Measurements from ENCODE around the gene STAMBP. TPM values are rescaled to one million over a fixed set of nuclear protein-coding genes. Genes with fewer than 3 reads are reported as not detected.

The STAMBP gene
- total RNA-seq, 2 experiments from 2014 or later, result 79.9 to 85.3 TPM

DNA sequence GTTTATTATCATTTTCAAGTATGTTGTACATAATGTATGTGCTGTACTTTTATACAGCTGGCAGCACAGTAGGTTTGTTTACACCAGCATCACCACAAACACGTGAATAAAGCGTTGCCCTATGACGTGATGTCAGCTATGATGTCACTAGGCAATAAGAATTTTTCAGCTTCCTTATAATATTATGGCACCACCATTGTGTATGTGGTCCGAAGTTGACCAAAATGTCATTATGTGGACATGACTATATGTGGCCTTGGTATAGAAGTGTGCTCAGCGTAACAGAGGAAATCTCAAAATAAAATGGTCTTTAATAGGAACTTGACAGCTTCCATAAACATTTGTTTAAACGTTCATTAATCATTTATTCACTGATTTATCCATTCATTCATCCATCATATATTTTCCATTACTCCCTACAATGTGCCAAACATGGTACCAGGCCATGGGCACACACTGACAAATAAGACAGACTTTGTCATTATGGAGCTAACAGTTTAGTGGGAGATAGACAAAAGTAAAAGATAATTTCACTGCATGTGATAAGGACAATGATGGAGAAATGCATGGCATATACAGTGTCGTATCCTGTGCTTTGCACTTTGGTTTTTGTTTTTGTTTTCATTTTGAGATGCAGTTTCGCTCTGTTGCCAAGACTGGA lies 82.9 kb downstream of the STAMBP start:
- no peak for DNase-seq
- Mint-ChIP-seq H3K4me3 (no peak overlapping the region), H3K9me3 (no peaks in the 10 kb centered on the region), H3K27ac (no peak overlapping the region), H3K4me1 (ENCODE audit: low read depth) (peaks cover 7% of the 10 kb centered on the region), H3K27me3 (no peaks in the 10 kb centered on the region), H3K36me3 (no peaks in the 10 kb centered on the region)
- ChIA-PET CTCF (interaction anchor here (0.8 to 3.0 kb wide), 5 partner anchors 9 to 209 kb away, joined by 3 to 17 read pairs (median 4); no protein-coding TSS in a partner anchor), POLR2A (interaction anchor here (1.0 kb wide), 1 partner anchor 9 kb away, joined by 3 read pairs; no protein-coding TSS in a partner anchor)
- intact Hi-C loops (cut with micrococcal nuclease), result no loop called here

DNA sequence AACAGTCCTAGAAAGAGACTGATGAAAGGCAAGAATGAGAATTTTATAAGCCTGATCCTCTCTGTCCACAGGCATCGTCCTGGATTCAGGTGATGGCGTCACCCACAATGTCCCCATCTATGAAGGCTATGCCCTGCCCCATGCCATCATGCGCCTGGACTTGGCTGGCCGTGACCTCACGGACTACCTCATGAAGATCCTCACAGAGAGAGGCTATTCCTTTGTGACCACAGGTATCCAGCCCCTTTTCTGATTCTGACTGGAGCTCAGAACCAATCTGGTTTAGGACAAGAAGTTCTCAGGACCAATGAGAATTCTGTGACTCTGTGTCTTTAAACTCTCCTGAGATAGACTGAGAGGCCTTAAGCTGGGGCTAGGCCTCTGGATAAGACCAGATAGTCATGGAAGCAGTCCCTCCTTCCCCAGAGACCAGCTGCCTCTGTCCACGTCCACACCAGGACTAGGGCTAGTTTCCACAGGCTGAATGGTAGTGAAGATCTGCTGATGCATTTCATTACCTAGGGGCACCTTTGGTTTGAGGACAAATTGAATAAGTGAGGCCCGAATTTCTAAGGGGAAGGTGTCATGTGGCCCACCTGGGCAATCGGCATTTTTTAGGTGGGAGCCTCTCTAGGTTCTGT lies 84.8 kb downstream of the STAMBP start:
- no peaks in the 10 kb centered on the region for H3K36me3 Mint-ChIP-seq
- intact Hi-C loops (cut with micrococcal nuclease), result no loop called here
- no peaks in the 10 kb centered on the region for H3K27me3 Mint-ChIP-seq
- ChIA-PET CTCF (interaction anchor here (0.7 kb wide), 1 partner anchor 233 kb away, joined by 3 read pairs; no protein-coding TSS in a partner anchor), POLR2A (no interaction called here)
- H3K27ac Mint-ChIP-seq, result no peak overlapping the region
- no peaks in the 10 kb centered on the region for H3K4me1 Mint-ChIP-seq (ENCODE audit: low read depth)
- H3K9me3 Mint-ChIP-seq, result no peaks in the 10 kb centered on the region
- no peak overlapping the region for H3K4me3 Mint-ChIP-seq
- DNase-seq, result no peak

DNA sequence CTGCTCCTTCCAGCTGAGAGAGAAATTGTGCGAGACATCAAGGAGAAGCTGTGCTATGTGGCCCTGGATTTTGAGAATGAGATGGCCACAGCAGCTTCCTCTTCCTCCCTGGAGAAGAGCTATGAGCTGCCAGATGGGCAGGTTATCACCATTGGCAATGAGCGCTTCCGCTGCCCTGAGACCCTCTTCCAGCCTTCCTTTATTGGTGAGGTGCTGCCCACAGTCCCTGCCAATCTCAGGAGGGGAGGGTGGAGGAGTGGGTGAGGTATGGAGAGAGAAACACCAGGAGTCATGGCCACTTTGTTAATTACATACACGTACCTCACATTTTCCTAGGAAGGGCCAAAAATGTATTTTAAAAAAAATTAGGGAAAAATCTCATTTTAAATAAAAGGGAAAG lies 85.9 kb downstream of the STAMBP start:
- H3K4me1 Mint-ChIP-seq (ENCODE audit: low read depth), result no peaks in the 10 kb centered on the region
- H3K36me3 Mint-ChIP-seq, result no peaks in the 10 kb centered on the region
- ChIA-PET POLR2A (no interaction called here), CTCF (no interaction called here)
- DNase-seq, result no peak
- H3K9me3 Mint-ChIP-seq, result no peaks in the 10 kb centered on the region
- intact Hi-C loops (cut with micrococcal nuclease), result no loop called here
- no peak overlapping the region for H3K4me3 Mint-ChIP-seq
- H3K27me3 Mint-ChIP-seq, result no peaks in the 10 kb centered on the region
- no peak overlapping the region for H3K27ac Mint-ChIP-seq

DNA sequence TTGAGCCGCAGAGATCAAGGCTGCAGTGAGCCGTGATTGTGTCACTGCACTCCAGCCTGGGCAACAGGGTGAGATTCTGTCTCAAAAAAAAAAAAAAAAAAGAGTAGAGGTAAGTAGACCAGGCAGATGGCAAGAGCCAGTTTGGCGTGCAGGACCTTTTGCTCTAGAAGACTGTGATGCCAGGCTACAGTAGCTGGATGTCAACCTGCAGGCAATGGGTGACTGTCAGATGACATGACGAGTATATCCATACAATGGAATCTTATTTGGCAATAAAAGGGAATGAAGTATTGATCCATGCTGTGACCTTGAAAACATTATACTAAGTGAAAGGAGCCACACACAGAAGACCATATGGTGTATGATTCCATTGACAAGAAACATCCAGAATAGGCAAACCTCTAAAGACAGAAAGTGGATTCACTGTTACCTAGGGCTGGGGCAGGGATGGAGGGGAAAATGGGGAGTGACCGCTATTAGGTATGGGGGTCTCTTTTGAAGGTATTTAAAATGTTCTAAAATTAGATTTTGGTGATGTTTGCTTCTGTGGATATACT lies 86.8 kb downstream of the STAMBP start:
- Mint-ChIP-seq H3K36me3 (no peaks in the 10 kb centered on the region), H3K4me3 (no peak overlapping the region), H3K27ac (no peak overlapping the region), H3K27me3 (no peaks in the 10 kb centered on the region), H3K4me1 (ENCODE audit: low read depth) (no peaks in the 10 kb centered on the region), H3K9me3 (no peaks in the 10 kb centered on the region)
- POLR2A ChIA-PET, result no interaction called here
- DNase-seq, result no peak
- intact Hi-C loops (cut with micrococcal nuclease), result no loop called here
- CTCF ChIA-PET, result no interaction called here

DNA sequence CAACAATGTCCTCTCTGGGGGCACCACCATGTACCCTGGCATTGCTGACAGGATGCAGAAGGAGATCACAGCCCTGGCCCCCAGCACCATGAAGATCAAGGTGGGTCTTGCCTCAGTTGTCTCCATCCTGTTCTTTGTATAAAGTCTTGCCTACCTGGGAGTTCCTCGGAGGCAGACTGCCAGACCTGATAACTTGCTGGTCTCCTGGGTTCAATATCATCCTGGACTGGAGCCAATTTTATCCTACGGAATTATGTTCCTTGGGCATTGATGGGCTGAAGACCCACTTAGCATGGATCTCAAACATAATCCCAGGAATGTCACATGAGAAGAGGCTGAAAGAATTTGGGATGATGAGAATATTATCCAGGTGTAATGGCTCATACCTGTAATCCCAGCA lies 87.9 kb downstream of the STAMBP start:
- Mint-ChIP-seq H3K9me3 (no peaks in the 10 kb centered on the region), H3K27me3 (no peaks in the 10 kb centered on the region), H3K27ac (no peak overlapping the region), H3K36me3 (no peaks in the 10 kb centered on the region), H3K4me1 (ENCODE audit: low read depth) (no peaks in the 10 kb centered on the region), H3K4me3 (no peak overlapping the region)
- ChIA-PET CTCF (interaction anchor here (1.2 kb wide), 1 partner anchor 8 kb away, joined by 5 read pairs; no protein-coding TSS in a partner anchor), POLR2A (interaction anchor here (0.6 kb wide), 1 partner anchor 136 kb away, joined by 3 read pairs; no protein-coding TSS in a partner anchor)
- intact Hi-C loops (cut with micrococcal nuclease), result no loop called here
- DNase-seq, result no peak

DNA sequence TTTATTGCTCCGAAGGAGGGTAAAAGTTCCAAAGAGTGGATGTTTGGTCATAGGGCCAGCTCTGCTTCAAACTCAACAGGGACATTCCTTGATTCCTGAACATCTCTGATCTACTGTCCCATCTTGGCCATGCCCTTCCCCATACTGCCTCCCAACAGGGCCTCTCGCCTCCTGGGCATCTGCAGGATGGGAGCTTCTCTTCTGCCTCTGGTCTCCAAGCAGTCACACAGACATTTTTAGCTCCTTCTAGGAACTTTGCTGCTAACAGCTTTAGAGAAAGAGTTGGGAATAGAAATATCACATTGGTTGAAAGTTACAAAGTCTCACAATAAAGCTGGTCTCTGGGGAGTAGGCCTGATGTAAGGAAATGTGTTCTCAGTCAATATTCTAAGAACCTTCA lies 88.5 kb downstream of the STAMBP start:
- Mint-ChIP-seq H3K9me3 (no peaks in the 10 kb centered on the region), H3K27me3 (no peaks in the 10 kb centered on the region), H3K4me1 (ENCODE audit: low read depth) (no peaks in the 10 kb centered on the region), H3K27ac (no peak overlapping the region), H3K4me3 (no peak overlapping the region), H3K36me3 (no peaks in the 10 kb centered on the region)
- DNase-seq, result no peak
- ChIA-PET CTCF (interaction anchor here (1.2 kb wide), 1 partner anchor 9 kb away, joined by 5 read pairs; no protein-coding TSS in a partner anchor), POLR2A (no interaction called here)
- intact Hi-C loops (cut with micrococcal nuclease), result no loop called here

DNA sequence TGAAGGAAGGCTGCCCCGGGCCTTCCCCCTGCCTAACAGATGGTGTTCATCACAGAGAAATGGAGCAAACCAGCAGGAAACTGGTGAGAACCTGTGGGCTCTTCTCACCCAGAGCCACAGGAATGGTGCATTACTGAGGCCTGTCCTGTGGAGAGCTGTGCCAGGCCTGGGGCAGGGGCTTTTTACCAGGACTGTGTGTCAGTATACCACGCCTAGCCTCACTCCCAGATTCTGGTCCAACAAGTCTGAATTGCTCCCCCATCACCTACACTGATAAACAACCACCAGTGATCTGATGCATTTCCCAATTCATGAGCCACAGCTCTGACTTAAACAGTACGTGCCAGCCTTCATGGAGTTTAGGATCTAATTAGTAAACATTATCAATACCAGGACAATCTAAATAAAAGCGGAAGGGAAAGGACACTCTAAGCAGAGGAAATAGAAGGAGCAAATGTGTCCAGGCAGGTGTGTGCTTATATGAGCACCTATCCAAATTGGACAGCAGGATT lies 89.0 kb downstream of the STAMBP start:
- H3K36me3 Mint-ChIP-seq, result no peaks in the 10 kb centered on the region
- POLR2A ChIA-PET, result no interaction called here
- H3K27ac Mint-ChIP-seq, result no peak overlapping the region
- CTCF ChIA-PET, result no interaction called here
- no peak overlapping the region for H3K4me3 Mint-ChIP-seq
- H3K27me3 Mint-ChIP-seq, result no peaks in the 10 kb centered on the region
- no peaks in the 10 kb centered on the region for H3K9me3 Mint-ChIP-seq
- H3K4me1 Mint-ChIP-seq (ENCODE audit: low read depth), result no peaks in the 10 kb centered on the region
- DNase-seq, result no peak
- intact Hi-C loops (cut with micrococcal nuclease), result no loop called here

DNA sequence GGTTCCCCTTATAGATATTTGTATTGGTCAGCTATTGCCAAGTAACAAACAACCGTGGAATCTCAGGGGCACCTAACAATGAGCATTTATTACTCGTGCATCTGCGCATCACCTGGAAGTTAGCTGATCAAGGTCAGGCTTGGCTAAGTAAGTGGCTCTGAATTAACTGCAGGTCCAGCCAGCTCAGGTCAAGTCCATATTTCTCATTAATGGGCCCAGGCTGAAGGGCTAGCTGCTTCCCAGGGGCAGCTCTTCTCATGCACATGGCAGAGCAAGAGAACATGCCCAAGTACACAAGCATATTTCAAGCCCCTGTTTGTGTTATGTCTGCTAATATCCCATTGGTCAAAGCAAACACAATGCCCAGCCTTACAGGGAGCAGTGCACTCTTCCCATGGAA lies 90.1 kb downstream of the STAMBP start:
- H3K27ac Mint-ChIP-seq, result no peak overlapping the region
- no peaks in the 10 kb centered on the region for H3K9me3 Mint-ChIP-seq
- DNase-seq, result no peak
- H3K4me1 Mint-ChIP-seq (ENCODE audit: low read depth), result no peaks in the 10 kb centered on the region
- H3K4me3 Mint-ChIP-seq, result no peak overlapping the region
- intact Hi-C loops (cut with micrococcal nuclease), result no loop called here
- CTCF ChIA-PET, result interaction anchor here (1.3 kb wide), 1 partner anchor 69 kb away, joined by 3 read pairs; no protein-coding TSS in a partner anchor
- no peaks in the 10 kb centered on the region for H3K36me3 Mint-ChIP-seq
- POLR2A ChIA-PET, result no interaction called here
- H3K27me3 Mint-ChIP-seq, result no peaks in the 10 kb centered on the region

DNA sequence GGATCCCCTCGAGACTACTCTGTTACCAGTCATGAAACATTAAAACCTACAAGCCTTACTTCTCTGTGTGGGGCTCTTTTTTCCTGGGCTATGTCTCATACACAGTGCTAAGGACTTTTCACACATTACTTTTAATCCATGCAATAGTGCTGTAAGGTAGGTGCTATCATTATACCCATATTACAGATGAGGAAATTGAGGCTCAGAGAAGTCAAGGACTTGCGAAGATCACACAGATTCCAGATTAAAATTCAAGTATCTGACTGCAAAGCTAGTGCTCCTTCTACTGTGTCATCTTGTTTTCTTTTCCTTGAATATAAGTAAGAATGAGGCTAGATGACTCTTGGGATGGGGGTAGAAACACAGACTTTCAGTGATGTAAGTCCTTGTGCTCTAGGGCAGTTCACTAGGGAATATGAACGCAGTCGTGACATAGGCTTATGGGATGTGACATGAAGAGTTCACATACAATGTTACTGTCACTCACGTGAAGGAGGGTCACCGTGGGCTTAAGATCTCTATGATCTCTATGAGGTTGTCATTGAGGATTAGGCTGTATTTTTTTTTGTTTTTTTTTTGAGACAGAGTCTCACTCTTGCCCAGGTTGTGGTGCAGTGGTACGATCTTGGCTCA lies 91.0 kb downstream of the STAMBP start:
- Mint-ChIP-seq H3K27me3 (no peaks in the 10 kb centered on the region), H3K9me3 (no peaks in the 10 kb centered on the region), H3K27ac (no peak overlapping the region), H3K4me3 (no peak overlapping the region), H3K36me3 (no peaks in the 10 kb centered on the region), H3K4me1 (ENCODE audit: low read depth) (no peaks in the 10 kb centered on the region)
- no peak for DNase-seq
- ChIA-PET CTCF (no interaction called here), POLR2A (no interaction called here)
- intact Hi-C loops (cut with micrococcal nuclease), result loop anchor here (10.0 kb wide), 1 partner anchor 255 kb away; the partner anchor contains the start of gene MOB1A

DNA sequence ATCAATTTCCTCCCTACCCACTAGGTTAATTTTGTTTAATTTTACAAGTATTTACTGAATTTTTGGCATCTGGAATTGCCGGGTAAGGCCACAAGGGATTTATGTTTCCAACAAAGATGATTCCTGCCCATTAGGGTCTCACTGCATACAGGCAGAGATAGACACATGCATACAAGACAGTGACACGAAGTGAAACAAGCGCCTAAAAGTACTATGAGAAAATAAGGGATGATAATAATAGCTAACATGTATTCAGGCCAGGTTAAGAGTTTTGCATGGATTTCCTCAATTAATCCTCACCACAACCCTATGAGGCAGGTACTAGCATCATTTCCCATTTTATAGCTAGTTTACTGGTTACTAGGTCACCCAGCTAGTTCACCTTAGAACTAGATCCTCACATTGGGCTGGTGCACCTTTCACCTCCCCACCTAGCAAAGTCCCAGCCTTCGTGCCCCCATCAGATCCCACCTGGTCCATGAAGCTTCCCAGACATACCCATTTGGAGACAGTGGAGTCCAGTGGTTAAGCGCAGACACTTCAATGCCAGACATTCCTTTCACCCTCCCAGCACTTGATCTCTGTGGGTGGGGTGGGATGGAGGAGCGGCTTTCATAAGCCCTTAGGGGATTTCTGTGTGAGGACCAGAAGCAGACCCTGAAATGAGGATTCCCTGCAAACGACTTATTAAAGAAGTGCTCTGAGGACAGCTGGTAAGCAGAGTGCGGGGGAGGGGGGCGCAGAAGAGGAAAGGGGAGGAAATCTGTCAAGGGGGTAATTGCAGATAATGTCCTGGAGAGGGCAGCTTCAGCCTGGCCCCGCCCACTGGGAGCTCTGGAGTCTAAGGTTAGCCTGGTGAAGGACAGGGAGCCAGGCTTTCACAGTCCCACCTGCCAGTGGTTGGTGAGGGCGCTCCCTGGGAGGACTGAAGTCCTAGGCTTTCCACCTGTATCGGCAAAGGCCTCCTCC lies 92.1 kb downstream of the STAMBP start:
- no peak overlapping the region for H3K4me3 Mint-ChIP-seq
- CTCF ChIA-PET, result interaction anchor here (1.1 to 1.3 kb wide), 4 partner anchors 10 to 227 kb away, joined by 3 to 4 read pairs (median 4); partner anchors contain the start of gene BOLA3
- no peak overlapping the region for H3K27ac Mint-ChIP-seq
- no peaks in the 10 kb centered on the region for H3K9me3 Mint-ChIP-seq
- peaks cover under 1% of the 10 kb centered on the region for H3K4me1 Mint-ChIP-seq (ENCODE audit: low read depth)
- POLR2A ChIA-PET, result no interaction called here
- H3K27me3 Mint-ChIP-seq, result no peaks in the 10 kb centered on the region
- H3K36me3 Mint-ChIP-seq, result no peaks in the 10 kb centered on the region
- intact Hi-C loops (cut with micrococcal nuclease), result loop anchor here (10.0 kb wide), 1 partner anchor 254 kb away; the partner anchor contains the start of gene MOB1A
- DNase-seq, result peak; percentile 65

DNA sequence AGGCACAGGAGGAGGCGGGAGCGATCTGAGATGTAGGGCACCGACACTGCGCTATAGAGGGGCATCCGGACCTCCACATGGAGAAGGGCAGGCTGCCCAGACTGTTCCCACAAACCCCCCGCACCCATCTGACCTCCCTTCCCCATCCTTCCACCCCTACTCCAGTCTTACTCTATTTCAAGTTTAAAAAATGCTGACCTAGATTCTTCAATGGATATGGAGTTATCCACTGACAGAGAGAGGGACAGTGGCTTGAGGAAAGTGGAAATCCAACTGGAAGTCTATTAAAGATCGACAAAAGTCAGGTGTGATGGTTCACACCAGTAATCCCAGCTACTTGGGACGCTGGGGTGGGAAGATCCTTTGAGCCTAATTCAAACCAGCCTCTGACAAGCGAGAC lies 92.8 kb downstream of the STAMBP start:
- H3K27ac Mint-ChIP-seq, result no peak overlapping the region
- H3K27me3 Mint-ChIP-seq, result no peaks in the 10 kb centered on the region
- intact Hi-C loops (cut with micrococcal nuclease), result loop anchor here (10.0 kb wide), 1 partner anchor 253 kb away; the partner anchor contains the start of gene MOB1A
- no peak for DNase-seq
- CTCF ChIA-PET, result interaction anchor here (1.0 to 1.3 kb wide), 3 partner anchors 13 to 226 kb away, joined by 3 to 4 read pairs (median 3); no protein-coding TSS in a partner anchor
- H3K9me3 Mint-ChIP-seq, result no peaks in the 10 kb centered on the region
- POLR2A ChIA-PET, result no interaction called here
- no peaks in the 10 kb centered on the region for H3K36me3 Mint-ChIP-seq
- H3K4me1 Mint-ChIP-seq (ENCODE audit: low read depth), result peaks cover 6% of the 10 kb centered on the region
- no peak overlapping the region for H3K4me3 Mint-ChIP-seq

All from activated CD4-positive, alpha-beta memory T cell treated with anti-CD3 and anti-CD28 coated beads for 36 hours (primary cell).